SK-N-MC (cell line): Measurements from ENCODE around the gene ZMYND19.

ENCODE experiments used
- DNase-seq: peaks from one replicate; pipeline ENCODE4 v3.0.0-alpha.2; 2011; ENCODE audit warnings: low read depth, low spot score
- H3K27ac ChIP-seq: fragments of 200-600 bp; sonication (generic); 2 replicates; pipeline ENCODE4 v1.5.1; 2016; ENCODE audit warnings: mixed run types
- H3K36me3 ChIP-seq: fragments of 200-600 bp; sonication (generic); 2 replicates; pipeline ENCODE4 v1.6.1; 2017; ENCODE audit warnings: antibody characterized with exemption, low read length, mixed read lengths; ENCODE audit not compliant: insufficient read depth
- H3K4me3 ChIP-seq: fragments of 200-600 bp; sonication (generic); 2 replicates; pipeline ENCODE4 v1.5.1; 2016
- H3K9ac ChIP-seq: fragments of 200-600 bp; sonication (generic); 2 replicates; pipeline ENCODE4 v1.8.0; 2017; ENCODE audit warnings: mixed run types, mixed read lengths; ENCODE audit not compliant: insufficient read length
- H3K9me3 ChIP-seq: fragments of 200-600 bp; sonication (generic); 2 replicates; pipeline ENCODE4 v1.6.1; 2017; ENCODE audit warnings: low read depth, mild to moderate bottlenecking, antibody characterized with exemption, low read length, moderate library complexity, mixed read lengths
- EZH2 ChIP-seq: fragments of 200-600 bp; sonication (generic); IDR thresholded peaks from one replicate; pipeline ENCODE4 v1.6.1; 2017; ENCODE audit warnings: antibody characterized with exemption
- FOXP2 ChIP-seq: optimal IDR thresholded peaks from 2 replicates; pipeline ENCODE3; 2011; ENCODE audit warnings: mild to moderate bottlenecking, moderate library complexity; ENCODE audit not compliant: insufficient read depth; ENCODE audit errors: extremely low read length, control extremely low read depth
- POLR2AphosphoS5 ChIP-seq: IDR thresholded peaks from 2 replicates; pipeline ENCODE4 v1.6.1; 2012; ENCODE audit warnings: mild to moderate bottlenecking, low read depth, low read length, borderline replicate concordance

The ZMYND19 gene

GRCh38 chr9:137618105-137619067 lies 28.1 kb upstream of the ZMYND19 start, which contains the start of gene EHMT1:
TSS of gene EHMT1 (plus strand) at chr9:137619005. CDS start at chr9:137619029, 24 bp downstream.
- H3K36me3 ChIP-seq, result peaks cover 19% of the 10 kb centered on the region
- no peak for DNase-seq
- TF ChIP-seq EZH2, result no peak
- TF ChIP-seq POLR2AphosphoS5, result peak; percentile 78
- no peak for TF ChIP-seq FOXP2

GRCh38 chr9:137615387-137615871 lies 25.1 kb upstream of the ZMYND19 start:
- Histone ChIP-seq H3K9me3 (no peaks in the 10 kb centered on the region), H3K36me3 (peaks cover 11% of the 10 kb centered on the region; the same call in 1 of the 2 replicates), H3K4me3 (no peak overlapping the region), H3K27ac (no peak overlapping the region), H3K9ac (no peak overlapping the region)
- TF ChIP-seq POLR2AphosphoS5 (no peak; the same call in 1 of the 2 replicates), EZH2 (no peak), FOXP2 (no peak)
- DNase-seq, result no peak

More at GRCh38 chr9:137618105-137619067, 28.1 kb upstream of the ZMYND19 start, which contains the start of gene EHMT1:
- peak within 1 kb of the TSS; percentile 98 for H3K9ac ChIP-seq
- H3K27ac ChIP-seq, result peak within 1 kb of the TSS; percentile 86
- no peaks in the 10 kb centered on the region for H3K9me3 ChIP-seq
- H3K4me3 ChIP-seq, result peak within 1 kb of the TSS; percentile 99

GRCh38 chr9:137614631-137615386 lies 24.5 kb upstream of the ZMYND19 start:
- H3K27ac ChIP-seq, result no peak overlapping the region
- peaks cover 11% of the 10 kb centered on the region; the same call in 1 of the 2 replicates for H3K36me3 ChIP-seq
- H3K9ac ChIP-seq, result no peak overlapping the region
- no peak for TF ChIP-seq EZH2
- H3K4me3 ChIP-seq, result no peak overlapping the region
- H3K9me3 ChIP-seq, result no peaks in the 10 kb centered on the region
- no peak for DNase-seq

DNA sequence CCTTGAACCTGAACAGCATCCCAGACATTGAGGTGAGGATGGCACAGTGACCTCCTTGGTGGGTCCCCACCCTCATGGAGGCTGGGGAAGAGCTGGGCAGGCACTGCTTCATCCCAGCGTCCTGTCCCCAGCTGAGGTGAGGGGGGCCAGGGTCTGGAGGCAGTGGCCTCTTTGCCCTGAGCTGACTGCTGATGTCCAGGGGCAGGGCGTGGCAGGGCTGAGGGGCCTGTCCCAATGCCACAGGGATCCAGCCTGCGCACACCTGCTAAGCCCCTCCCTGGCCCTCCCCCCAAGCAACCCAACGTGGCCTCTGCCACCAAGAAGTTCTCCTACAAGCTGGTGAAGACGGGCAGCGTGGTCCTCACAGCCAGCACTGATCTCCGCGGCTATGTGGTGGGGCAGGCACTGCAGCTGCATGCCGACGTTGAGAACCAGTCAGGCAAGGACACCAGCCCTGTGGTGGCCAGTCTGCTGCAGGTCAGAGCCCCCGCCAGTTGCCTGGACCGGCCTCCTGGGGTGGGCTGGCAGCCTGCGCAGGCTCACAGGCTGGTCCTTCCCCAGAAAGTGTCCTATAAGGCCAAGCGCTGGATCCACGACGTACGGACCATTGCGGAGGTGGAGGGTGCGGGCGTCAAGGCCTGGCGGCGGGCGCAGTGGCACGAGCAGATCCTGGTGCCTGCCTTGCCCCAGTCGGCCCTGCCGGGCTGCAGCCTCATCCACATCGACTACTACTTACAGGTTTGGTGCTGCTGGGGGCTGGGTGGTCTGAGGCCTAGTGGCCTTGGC lies 23.6 kb upstream of the ZMYND19 start:
- no peak overlapping the region for H3K27ac ChIP-seq
- DNase-seq, result no peak
- H3K4me3 ChIP-seq, result no peak overlapping the region
- H3K9me3 ChIP-seq, result no peaks in the 10 kb centered on the region
- H3K36me3 ChIP-seq, result peaks cover 11% of the 10 kb centered on the region; the same call in 1 of the 2 replicates
- TF ChIP-seq POLR2AphosphoS5, result 0 out of 2 replicates have a peak, but pooled peaks have one; percentile 10
- no peak for TF ChIP-seq EZH2
- no peak overlapping the region for H3K9ac ChIP-seq

DNA sequence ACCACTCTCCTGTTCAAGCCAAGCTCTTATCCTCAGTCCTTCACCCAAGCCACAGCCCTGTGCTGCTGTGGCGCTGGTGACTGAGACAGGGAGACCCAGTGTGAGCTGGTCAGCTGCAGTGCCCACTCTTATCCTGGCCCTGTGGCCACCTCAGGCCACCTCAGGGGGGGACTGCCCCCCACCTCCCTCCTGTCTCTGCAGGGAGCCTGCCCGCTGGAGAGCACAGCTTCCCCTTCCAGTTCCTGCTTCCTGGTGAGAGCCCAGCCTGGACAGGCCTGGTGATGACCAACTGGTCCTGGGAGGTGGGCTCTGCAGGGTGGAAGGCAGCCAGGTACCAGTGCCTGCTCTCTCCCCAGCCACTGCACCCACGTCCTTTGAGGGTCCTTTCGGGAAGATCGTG lies 22.9 kb upstream of the ZMYND19 start:
- Histone ChIP-seq H3K27ac (no peak overlapping the region), H3K9me3 (no peaks in the 10 kb centered on the region), H3K4me3 (no peak overlapping the region), H3K9ac (no peak overlapping the region), H3K36me3 (peaks cover 11% of the 10 kb centered on the region; the same call in 1 of the 2 replicates)
- no peak for DNase-seq
- no peak for TF ChIP-seq FOXP2
- no peak for TF ChIP-seq POLR2AphosphoS5
- no peak for TF ChIP-seq EZH2

- no peak overlapping the region for H3K4me3 ChIP-seq
- no peak overlapping the region for H3K9ac ChIP-seq
- no peak for TF ChIP-seq FOXP2
- no peak for TF ChIP-seq POLR2AphosphoS5
- no peak for TF ChIP-seq EZH2
- H3K36me3 ChIP-seq, result peaks cover 11% of the 10 kb centered on the region; the same call in 1 of the 2 replicates
- no peak for DNase-seq
- no peaks in the 10 kb centered on the region for H3K9me3 ChIP-seq
- H3K27ac ChIP-seq, result no peak overlapping the region
These were observed 22.4 kb upstream of the ZMYND19 start for GRCh38 chr9:137612741-137613142.

DNA sequence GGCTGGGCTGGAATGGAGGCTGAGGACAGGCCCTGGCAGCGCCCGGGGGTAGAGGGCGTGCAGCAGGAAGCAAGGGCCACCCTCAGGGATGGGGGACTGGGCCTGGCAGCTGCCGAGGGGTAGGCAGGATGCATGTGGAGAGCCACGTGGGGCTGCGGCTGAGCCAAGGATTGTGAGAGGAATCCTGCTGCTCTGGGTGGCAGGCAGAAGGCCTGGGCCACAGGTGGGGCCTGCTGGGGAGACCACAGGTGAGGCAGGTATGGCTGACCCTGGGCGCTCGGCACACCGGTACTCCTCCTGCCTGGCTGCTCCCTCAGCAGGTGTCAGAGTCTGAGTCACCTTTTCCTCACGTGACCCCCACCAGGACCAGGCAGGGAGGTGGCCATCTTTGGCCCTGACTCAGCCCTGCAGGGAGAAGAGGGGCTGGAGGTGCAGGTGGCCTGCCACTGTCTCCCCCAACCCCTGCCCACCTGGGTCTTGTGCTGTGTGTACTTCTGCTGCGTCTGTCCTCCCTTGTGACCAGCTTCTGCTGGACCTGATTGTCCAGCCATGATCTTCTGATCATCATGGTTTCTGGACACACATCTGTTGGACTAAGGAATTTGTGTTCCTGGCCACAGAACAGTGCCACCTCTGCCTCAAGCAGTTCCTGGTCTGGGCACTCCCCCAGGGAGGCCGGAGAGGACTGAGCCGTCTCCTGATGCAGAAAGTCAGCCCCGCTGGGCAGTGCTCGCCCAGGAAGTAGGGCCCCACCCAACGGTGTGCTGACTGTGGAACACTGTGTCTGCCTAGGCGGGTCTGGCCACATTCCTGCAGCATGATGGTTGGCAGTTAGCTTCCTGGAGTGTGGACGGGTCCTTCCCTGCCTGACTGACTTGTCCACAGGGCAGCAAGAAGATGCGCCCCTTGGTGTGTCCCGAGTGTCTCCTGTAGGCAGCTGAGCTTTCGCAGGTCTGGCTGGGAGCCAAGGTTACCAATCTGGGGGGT lies 21.6 kb upstream of the ZMYND19 start:
- no peak overlapping the region for H3K9ac ChIP-seq
- no peaks in the 10 kb centered on the region for H3K9me3 ChIP-seq
- no peak overlapping the region for H3K27ac ChIP-seq
- no peak overlapping the region for H3K4me3 ChIP-seq
- TF ChIP-seq POLR2AphosphoS5, result peak; percentile 30; the same call in 1 of the 2 replicates
- TF ChIP-seq FOXP2, result no peak
- TF ChIP-seq EZH2, result no peak
- peaks cover 11% of the 10 kb centered on the region; the same call in 1 of the 2 replicates for H3K36me3 ChIP-seq
- DNase-seq, result no peak
